KG1 (cell line): Measurements from ENCODE around the gene RAI14.
"Not testable (repeated sequence)": the region's sequence is repeated elsewhere in the genome, so short reads cannot be mapped to it uniquely, and the experiment has no call there.

Source experiments
- DNase-seq: peaks from one replicate; lab custom pipeline; 2025; lab: John Stamatoyannopoulos, UW

The RAI14 gene

DNA sequence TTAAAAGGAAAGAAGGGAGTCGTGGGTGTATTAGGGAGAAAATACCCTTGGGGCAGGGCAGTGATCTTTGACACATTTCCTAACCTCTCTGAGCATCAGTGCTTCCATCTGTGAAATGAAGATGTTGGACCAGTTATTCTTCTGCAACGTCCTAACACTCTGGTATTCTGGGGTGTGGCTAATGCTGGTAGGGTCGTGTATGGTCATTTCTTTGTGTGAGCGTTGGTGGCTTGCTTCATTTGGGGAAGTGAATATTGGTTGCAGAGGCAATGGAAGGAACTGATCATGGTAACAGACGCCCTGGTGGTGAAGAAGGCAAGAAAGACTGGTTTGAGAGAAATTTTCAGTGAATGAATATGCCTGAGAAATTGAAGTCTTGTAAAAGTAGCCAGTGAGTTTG is 114.9 kb downstream of the RAI14 start:
- DNase-seq, result no peak

GRCh38 chr5:34772267-34773098 is 116.4 kb downstream of the RAI14 start:
- no peak for DNase-seq

DNA sequence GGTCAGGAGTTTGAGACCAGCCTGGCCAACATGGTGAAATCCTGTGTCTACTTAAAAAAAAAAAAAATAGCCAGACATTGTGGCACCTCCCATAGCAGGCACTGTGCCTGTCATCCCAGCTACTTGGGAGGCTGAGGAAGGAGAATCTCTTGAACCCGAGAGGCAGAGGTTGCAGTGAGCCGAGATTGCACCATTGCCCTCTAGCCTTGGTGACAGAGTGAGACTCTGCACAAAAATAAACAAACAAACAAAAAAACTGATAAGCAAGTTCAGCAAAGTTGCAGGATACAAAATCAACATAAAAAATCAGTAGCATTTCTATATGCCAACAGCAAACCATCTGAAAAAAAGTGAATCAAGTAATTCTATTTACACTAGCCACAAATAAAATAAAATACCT is 118.0 kb downstream of the RAI14 start:
- no peak for DNase-seq

DNA sequence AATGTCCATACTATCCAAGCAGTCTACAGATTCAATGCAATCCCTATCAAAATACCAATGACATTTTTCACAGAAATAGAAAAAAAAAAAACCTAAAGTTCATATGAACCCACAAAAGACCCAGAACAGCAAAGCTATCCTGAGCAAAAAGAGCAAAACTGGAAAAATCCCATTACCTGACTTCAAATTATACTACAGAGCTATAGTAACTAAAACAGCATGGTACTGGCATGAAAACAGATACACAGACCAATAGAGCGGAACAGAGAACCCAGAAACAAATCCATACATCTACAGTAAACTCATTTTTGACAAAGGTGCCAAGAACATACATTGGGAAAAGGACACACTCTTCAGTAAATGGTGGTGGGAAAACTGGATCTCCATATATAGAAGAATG is 118.5 kb downstream of the RAI14 start:
- not testable (repeated sequence) for DNase-seq

GRCh38 chr5:34775886-34776285 is 119.8 kb downstream of the RAI14 start:
- no peak for DNase-seq

DNA sequence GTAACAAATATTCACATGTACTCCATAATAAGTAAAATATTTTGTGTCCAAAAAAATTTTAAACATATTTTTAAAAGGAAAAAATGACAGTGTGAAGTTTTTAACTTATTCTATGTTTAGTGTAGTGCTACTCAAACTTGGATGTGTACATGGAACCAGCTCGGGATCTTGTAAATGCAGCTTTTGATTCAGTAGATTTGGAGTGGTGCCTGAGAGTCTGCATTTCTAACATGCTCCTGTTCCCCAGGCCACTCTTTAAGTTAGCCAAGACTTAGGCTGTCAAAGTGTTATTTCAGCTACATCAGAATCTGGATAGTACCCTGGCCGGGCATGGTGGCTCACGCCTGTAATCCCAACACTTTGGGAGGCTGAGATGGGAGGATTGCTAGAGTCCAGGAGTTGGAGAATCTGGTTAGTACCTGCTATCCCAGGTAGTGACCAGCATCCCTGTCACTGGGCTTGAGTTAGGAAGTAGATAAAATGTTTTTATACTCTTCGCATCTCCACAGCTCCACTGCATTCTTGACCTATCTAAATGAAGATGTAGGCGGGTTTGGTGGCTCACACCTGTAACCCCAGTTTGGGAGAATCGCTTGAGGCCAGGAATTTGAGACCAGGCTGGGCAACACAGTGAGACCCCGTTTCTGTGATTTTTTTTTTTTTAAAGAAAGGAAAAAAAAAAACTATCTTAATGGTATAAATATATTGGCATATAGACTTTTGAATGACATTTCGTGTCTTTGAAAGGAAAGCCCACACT is 122.1 kb downstream of the RAI14 start:
- DNase-seq, result no peak

GRCh38 chr5:34783892-34784291 is 127.8 kb downstream of the RAI14 start:
- DNase-seq, result not testable (repeated sequence)

GRCh38 chr5:34787035-34787434 is 130.9 kb downstream of the RAI14 start:
- DNase-seq, result no peak

DNA sequence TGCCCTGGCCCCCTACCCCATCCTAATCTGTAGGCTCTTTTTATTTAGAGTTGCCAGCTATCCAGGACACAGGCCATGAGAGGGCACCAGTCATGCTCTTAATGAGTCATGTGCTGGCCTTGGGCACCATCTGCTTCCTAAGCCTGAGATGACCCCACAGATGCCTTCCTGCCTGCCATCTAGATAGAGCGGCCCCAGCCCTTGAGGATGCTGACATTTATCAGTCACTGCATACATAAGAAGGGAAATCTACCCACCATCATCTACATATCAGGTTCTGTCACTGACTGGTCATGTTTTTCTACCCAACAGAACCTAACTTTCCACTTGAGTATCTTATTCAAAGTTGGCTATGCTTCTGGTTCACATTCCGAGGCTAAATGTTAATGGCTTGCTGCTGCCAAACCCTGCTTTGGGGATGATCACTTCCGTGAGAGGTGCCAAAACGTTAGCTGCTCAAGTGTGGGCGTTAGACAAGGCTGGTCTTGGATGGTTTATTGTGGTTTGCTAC is 132.9 kb downstream of the RAI14 start:
- no peak for DNase-seq

- no peak for DNase-seq
Observed at GRCh38 chr5:34789639-34790038, 133.5 kb downstream of the RAI14 start.

- no peak for DNase-seq
Observed at GRCh38 chr5:34790069-34790468, 133.9 kb downstream of the RAI14 start.

DNA sequence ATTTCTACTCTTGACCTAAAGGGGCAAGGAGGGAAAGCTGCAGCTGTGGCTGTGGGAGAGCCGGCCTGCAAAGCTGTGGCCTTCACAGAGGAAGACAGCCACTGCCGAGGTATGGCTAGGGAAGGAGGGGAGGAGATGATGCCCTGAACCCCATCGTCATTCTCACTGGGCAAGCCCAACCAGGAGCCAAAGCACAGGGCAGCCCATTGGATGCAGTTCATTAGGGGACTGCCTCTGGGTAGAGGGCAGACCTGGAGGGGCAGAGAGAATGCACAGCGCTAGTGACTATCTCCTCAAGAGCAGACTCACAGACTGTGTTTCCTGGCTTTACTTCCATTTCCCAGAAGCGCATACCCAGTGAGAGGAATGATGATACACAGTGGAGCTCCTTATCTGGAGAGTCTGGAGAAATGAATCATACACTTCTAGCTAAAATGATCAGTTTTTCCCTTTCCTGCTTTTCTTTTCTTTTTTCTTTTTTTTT is 135.7 kb downstream of the RAI14 start:
- DNase-seq, result no peak

DNA sequence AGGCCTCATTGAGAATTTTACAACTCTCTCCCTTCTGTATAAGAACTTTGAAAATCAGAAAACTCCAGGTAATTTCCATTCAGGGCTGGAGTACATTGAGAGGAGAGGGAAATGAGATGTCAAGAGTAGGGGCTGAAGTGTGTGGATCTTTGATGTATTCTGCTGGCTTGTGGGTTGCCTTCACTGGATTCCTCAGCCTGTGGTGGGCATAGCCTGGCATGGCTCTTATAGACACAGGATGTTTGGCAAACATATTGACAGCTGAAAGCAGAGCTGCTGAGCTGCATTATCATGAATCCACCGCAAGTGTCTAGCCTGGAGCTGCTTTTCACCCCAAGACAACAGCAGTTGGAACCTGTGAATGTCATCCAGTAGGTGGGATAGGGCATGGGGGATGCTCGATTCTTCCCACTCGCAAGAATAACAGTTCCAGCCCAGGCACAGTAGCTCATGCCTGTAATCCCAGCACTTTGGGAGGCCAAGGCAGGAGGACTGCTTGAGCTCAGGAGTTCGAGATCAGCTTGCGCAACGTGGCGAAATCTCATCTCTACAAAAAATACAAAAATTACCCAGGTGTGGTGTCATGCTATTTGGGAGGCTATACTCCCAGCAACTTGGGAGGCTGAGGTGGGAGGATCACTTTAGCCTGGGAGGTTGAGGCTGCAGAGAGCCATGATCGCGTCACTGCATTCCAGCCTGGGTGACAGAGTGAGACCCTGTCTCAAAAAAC is 146.9 kb downstream of the RAI14 start:
- no peak for DNase-seq

GRCh38 chr5:34803974-34804732 is 148.0 kb downstream of the RAI14 start:
- DNase-seq, result no peak

GRCh38 chr5:34804913-34805312 is 148.8 kb downstream of the RAI14 start:
- no peak for DNase-seq

DNA sequence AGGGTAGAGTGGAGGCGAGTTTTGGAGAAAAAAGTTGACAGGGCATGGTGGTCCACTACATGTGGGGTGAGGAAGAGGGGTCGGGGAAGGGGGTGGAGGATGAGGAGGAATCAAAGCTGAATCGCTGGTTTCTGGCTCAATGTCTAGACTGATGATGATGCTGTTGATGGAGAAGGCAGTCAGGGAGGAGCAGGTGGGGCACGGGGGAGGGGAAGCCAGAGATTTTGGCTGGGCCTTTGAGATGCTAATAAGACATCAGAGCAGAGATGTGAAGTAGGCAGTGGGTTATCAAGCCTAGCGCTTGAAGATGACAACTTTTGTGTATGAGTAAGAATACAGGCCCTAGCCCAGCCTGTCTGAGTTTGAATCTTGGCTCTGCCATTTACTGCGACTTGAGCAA is 150.4 kb downstream of the RAI14 start:
- DNase-seq, result no peak

- no peak for DNase-seq
Observed at GRCh38 chr5:34811706-34812105, 155.6 kb downstream of the RAI14 start.

DNA sequence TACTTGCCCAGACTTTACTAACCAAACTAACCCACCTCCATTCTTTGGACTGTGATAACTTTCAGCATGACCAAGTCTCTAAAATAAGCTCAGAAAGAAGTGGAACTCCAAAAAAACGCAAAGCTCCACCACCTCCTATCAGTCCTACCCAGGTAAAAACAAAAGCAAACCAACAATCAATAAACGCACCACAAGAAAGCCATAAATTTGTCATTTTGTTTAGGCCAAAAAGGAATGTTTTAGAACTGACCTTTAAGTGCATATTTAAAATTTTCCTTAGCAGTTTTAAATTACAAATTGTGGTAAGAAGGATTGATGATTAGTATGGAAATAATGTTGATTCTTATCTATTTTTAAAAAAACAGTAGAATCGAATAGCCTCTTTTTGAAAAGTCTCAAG is 157.4 kb downstream of the RAI14 start:
- DNase-seq, result no peak

DNA sequence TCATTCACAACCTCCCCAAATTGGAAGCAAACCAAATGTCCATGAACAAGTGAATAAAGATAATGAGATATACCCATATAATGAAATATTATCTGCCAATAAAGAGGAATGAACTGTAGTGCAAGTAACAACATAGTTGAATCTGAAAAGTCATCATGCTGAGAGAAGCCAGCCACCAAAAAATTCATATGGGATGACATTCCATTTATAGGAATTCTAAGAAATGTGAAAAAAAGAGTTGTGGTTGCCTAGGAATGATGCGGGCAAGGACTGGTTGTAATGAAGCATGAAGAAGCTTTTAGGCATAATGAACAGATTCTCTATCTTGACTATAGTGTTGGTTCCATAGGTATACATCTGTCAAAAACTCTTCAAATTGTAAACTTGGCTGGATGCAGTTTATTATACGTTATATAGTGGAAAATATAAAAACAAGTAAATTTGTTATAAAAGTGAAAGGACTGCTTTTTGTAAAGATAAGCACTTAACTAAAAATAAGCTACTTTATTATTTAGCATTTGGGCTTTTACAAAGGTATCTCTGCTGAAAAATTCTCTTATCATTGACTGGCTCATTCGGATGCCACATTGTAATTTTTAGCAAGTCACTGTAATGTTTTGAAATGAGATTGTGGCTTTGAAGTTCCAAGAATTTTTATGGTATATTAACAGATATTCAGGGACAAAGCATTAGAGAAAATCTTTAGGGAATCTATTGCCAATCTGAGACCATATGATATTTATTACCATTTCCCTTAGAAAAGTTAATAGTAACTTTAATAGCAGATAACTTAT is 161.6 kb downstream of the RAI14 start:
- no peak for DNase-seq

DNA sequence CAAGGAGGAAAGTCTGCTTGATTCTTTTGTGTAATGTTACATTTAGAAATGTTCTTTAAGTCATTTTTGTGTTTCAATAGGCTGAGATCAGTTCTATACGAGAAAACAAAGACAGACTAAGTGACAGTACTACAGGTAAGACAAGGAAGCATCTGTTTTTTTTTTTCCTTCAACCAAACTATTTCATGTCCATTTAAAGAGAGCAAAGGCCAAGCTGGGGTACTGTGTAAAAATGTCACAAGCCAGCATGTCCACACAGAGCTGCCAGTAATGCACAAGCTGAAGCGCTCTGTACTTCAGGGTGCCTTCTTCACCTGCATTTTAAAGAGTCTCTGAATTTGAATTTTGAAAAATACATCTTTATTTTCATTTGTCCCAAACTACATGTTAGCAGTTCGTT is 162.6 kb downstream of the RAI14 start:
- DNase-seq, result no peak

DNA sequence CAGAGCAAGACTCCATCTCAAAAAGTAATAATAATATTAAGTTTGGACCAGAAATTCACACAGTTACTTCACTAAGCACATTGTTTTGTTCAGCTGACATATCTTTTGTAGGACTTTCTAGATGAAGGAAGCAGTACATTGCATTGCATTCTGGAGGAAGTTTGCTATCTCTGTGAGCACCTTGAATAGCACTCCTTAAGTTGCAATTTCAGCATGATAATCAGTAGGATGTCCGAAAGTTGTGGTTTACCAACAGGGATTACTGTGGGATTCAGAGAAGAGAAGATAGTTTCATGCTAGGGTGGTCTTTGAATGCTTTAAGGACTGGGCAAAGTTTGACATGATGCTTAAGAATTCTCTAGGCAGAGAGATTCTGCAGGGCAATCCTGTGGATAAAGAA is 164.5 kb downstream of the RAI14 start:
- no peak for DNase-seq
